Measurements from ENCODE around the gene ZC2HC1B.

DNA sequence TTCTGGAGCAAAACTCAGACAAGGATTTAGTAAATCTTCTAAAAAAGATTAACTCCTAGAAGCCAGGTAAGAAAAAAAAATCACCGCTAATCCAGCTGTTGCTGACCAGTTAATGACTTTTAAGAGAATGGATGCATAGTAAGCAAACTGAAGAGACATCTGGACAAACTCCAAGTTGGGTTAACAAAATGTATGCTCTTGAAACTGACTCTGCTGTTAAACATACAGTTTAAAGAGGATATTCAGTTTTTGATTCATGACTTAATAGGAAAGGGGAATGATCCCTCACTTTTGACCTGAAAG lies 73.3 kb downstream of the ZC2HC1B start:
- no peak for TF ChIP-seq CTCF (IDR thresholded peaks at IDR 0.05 in 8 of 11, conservative IDR thresholded peaks at IDR 0.05 in 3 of 11)
- TF ChIP-seq POLR2A (IDR thresholded peaks at IDR 0.05): no peak
- no peak for TF ChIP-seq POLR2AphosphoS5 (IDR thresholded peaks at IDR 0.05)

All from spleen (tissue), 7 donors.